Measurements from ENCODE around the gene ADAMTS6. TPM values are rescaled to one million over a fixed set of nuclear protein-coding genes. Genes with fewer than 3 reads are reported as not detected.
"Not testable (repeated sequence)": the region's sequence is repeated elsewhere in the genome, so short reads cannot be mapped to it uniquely, and the experiment has no call there.

The ADAMTS6 gene
- total RNA-seq, 1 experiment from 2014 or later, result 13.5 TPM

- peaks cover 11% of the 10 kb centered on the region for H3K36me3 ChIP-seq
- peaks cover 27% of the 10 kb centered on the region for H3K9me3 ChIP-seq
These were observed 58.1 kb downstream of the ADAMTS6 start for GRCh38 chr5:65423623-65424022.

DNA sequence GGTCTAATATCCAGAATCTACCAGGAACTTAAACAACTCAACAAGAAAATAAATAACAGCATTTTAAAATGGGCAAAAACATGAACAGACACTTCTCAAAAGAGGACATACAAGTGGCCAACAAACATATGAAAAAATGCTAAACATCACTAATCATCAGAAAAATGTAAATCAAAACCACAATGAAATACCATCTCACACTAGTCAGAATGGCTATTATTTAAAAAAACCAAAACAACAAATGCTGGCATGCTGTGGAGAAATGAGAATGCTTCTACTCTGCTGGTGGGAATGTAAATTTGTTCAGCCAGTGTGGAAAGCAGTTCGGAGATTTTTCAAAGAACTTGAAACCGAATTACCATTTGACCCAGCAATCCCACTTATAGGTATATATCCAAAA is 63.1 kb downstream of the ADAMTS6 start:
- Histone ChIP-seq H3K36me3 (peaks cover 11% of the 10 kb centered on the region), H3K4me3 (no peak overlapping the region), H3K9me3 (peaks cover 41% of the 10 kb centered on the region), H3K27me3 (no peaks in the 10 kb centered on the region)
- DNase-seq, result no peak

More at GRCh38 chr5:65423623-65424022, 58.1 kb downstream of the ADAMTS6 start:
- Histone ChIP-seq H3K4me3 (no peak overlapping the region), H3K27me3 (no peaks in the 10 kb centered on the region)
- DNase-seq, result no peak

- Histone ChIP-seq H3K9me3 (peaks cover 20% of the 10 kb centered on the region), H3K27me3 (no peaks in the 10 kb centered on the region), H3K36me3 (peaks cover 2% of the 10 kb centered on the region), H3K4me3 (no peak overlapping the region)
- DNase-seq, result no peak
These were observed 67.9 kb downstream of the ADAMTS6 start for GRCh38 chr5:65413822-65414221.

GRCh38 chr5:65412842-65413241 is 68.9 kb downstream of the ADAMTS6 start:
- Histone ChIP-seq H3K4me3 (no peak overlapping the region), H3K27me3 (no peaks in the 10 kb centered on the region), H3K9me3 (peaks cover 11% of the 10 kb centered on the region), H3K36me3 (no peaks in the 10 kb centered on the region; the same call in none of the 2 replicates)
- no peak for DNase-seq

DNA sequence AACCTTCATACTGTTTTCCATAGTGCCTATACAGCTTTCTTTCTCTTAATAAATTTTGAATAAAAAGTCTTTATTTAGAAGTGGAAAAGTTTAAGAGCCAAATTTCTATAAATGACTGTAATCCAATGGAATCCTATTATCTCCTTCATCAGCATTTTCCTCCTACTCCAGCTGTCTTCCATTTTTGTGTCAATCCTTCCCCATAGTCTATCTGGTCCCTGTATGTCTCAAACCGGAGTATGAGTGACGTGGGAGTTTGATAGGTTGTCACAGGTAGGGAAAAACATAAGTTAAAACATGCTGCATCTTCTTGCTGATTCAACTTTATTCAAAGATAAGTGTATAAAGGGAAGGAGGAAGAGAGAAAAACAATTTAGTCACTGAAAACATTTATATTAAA is 70.4 kb downstream of the ADAMTS6 start:
- Histone ChIP-seq H3K36me3 (peaks cover 4% of the 10 kb centered on the region; the same call in 1 of the 2 replicates), H3K27me3 (no peaks in the 10 kb centered on the region)

DNA sequence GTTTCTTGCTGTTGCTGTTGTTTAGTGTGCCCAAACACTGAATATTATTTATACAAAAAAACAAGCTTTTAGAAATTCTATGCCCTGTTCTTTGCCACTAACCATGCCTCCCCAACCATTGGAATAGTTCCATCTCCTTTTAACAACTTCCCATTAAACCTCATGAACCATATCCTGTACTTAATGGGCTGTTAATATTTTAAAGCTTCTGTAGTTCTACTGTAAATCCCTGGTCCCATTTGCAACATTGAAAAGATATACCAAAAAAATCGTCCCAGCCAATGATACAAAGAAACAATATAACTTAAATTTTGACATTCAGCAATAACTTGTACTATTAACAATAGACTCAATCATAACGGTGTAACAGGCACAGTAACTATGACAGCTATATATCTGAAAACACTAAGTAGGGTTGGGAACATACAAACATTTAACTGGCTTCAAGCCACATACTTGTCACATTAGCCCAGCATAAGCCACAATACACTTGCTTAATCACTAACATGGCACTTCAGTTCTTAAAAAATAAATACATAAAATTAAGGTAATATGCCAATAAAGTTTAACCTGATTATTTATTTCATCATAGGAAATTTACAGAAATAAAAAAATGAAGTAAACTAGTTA is 86.1 kb downstream of the ADAMTS6 start:
- no peak for DNase-seq
- Histone ChIP-seq H3K36me3 (no peaks in the 10 kb centered on the region), H3K4me3 (no peak overlapping the region), H3K27me3 (no peaks in the 10 kb centered on the region), H3K9me3 (no peaks in the 10 kb centered on the region)

More for the DNA sequence above, 70.4 kb downstream of the ADAMTS6 start:
- peaks cover 3% of the 10 kb centered on the region for H3K9me3 ChIP-seq
- DNase-seq, result no peak
- no peak overlapping the region for H3K4me3 ChIP-seq

DNA sequence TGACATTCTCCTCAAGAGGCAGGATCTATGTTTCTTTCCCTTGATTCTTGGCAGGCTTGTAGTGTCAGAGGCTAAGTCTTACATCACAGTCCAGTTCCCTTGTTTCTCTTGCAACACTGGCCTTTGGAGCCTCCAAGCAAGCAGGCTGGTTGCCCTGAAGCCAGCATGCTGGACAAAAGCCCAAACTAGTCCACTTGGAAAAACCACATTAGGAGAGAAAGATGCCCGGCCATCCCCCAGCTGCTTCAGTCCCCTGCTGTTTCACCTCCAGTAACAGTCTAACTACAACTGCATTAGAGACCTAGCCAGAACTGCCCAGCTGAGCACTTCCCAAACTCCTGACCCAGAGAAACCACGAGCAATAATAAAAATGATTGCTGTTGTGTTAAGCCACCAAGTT is 87.6 kb downstream of the ADAMTS6 start:
- H3K9me3 ChIP-seq, result no peaks in the 10 kb centered on the region
- no peaks in the 10 kb centered on the region for H3K36me3 ChIP-seq
- H3K27me3 ChIP-seq, result no peaks in the 10 kb centered on the region
- H3K4me3 ChIP-seq, result no peak overlapping the region
- DNase-seq, result peak; percentile 78

GRCh38 chr5:65391591-65391990 is 90.1 kb downstream of the ADAMTS6 start:
- H3K27me3 ChIP-seq, result no peaks in the 10 kb centered on the region
- DNase-seq, result peak; percentile 9
- H3K9me3 ChIP-seq, result no peaks in the 10 kb centered on the region
- H3K4me3 ChIP-seq, result no peak overlapping the region
- H3K36me3 ChIP-seq, result no peaks in the 10 kb centered on the region

DNA sequence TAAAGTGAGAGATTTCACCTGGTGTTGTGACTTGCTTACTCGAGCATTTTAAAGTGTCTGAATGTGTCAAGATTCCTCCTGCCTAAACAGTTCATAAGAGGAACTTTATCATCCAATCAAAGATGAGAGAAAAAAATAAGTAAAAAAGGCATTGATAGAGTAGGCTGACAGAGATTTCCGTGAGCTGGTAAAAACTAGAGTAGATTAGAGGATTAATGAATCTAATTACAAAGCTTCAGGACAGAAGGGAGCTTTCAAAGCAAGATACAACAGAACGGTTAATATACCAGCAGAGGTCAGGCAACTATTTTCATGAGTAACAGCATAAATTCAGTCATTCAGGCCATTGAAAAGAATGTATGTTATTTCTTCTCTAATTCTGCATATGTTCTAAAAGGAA is 91.5 kb downstream of the ADAMTS6 start:
- DNase-seq, result no peak
- no peaks in the 10 kb centered on the region for H3K9me3 ChIP-seq
- no peak overlapping the region for H3K4me3 ChIP-seq
- no peaks in the 10 kb centered on the region for H3K36me3 ChIP-seq
- H3K27me3 ChIP-seq, result no peaks in the 10 kb centered on the region

DNA sequence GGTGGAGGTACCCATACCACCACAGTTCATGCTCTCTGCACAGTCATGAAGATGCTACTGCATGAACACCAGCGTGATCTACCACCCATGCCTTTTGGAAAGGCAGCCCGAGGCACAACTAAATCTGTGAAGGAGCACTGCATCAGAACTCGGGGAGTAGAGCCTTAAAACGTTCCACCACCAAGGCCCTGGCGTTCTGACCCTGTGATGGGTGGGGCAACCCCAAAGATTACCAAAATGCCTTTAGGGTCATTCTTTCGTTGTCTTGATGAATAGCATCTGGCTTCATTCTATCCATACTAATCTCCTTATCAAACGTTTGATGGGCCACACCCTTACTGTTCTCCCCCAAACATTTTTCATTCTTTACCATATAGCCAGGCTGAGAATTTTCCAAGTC is 97.9 kb downstream of the ADAMTS6 start:
- H3K4me3 ChIP-seq, result no peak overlapping the region
- H3K9me3 ChIP-seq, result no peaks in the 10 kb centered on the region
- H3K27me3 ChIP-seq, result no peaks in the 10 kb centered on the region
- no peak for DNase-seq
- H3K36me3 ChIP-seq, result no peaks in the 10 kb centered on the region

- Histone ChIP-seq H3K27me3 (no peaks in the 10 kb centered on the region), H3K9me3 (no peaks in the 10 kb centered on the region), H3K4me3 (no peak overlapping the region), H3K36me3 (no peaks in the 10 kb centered on the region)
- DNase-seq, result no peak
These were observed 99.1 kb downstream of the ADAMTS6 start for GRCh38 chr5:65382582-65382981.

- not testable (repeated sequence) for H3K9me3 ChIP-seq, H3K36me3 ChIP-seq, H3K4me3 ChIP-seq, H3K27me3 ChIP-seq, DNase-seq
These were observed 111.2 kb downstream of the ADAMTS6 start for GRCh38 chr5:65370505-65370904.

DNA sequence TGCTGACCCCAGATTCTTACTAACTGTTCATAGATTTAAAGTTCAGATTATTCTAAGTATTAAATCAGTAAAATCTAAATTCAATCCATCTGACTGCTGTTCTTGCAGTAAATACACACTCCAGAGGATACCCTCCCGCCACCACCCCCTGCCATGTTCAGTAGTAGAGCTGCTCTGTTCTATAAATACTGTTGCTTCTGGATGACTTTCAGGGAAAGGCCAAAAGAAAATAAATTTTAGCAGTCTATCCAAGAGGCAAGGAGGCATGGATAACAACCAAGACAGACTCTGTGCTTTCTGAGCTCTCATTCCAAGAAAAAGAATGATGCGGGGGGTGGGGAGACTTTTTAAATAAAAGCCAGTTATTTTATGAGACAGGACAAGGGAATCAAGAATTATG is 115.1 kb downstream of the ADAMTS6 start:
- Histone ChIP-seq H3K27me3 (no peaks in the 10 kb centered on the region), H3K4me3 (no peak overlapping the region), H3K36me3 (no peaks in the 10 kb centered on the region), H3K9me3 (no peaks in the 10 kb centered on the region)
- no peak for DNase-seq

DNA sequence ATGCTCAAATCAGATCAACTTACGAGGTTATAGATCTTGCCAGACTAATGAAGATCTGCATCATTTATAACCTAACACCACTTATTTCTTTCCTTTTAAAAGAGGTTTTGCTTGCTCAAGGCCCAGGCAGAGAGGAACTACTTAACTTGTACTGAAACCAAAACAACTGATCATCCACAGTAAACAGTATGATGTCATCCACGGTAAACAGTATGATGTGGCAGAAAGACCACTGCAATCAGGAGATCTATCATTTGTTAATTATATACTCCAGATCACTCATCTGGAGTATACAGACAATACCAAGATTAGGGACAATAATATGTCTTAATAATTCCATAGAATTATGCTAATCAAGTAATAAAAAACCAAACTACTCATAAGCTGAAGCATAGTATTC is 116.8 kb downstream of the ADAMTS6 start:
- no peaks in the 10 kb centered on the region for H3K36me3 ChIP-seq
- no peaks in the 10 kb centered on the region for H3K9me3 ChIP-seq
- no peak overlapping the region for H3K4me3 ChIP-seq
- no peak for DNase-seq
- no peaks in the 10 kb centered on the region for H3K27me3 ChIP-seq

DNA sequence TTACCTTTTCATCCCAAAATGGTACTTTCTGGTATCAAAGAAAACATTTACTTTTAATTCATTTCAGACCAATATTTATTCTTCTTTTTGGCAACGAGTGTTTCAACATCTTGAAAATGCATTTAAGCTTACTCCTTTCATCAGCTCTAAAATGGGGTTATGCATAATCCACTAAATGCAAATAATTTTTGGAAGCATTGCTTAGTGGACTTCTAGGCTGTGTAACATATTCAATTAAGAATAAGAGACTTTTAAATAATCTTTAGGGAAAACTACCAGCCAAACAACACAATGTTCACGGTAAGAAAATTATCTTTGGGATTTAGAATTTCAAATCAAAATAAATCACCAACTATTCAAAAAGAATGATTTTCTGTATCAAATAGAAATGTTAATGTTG is 118.2 kb downstream of the ADAMTS6 start:
- Histone ChIP-seq H3K4me3 (no peak overlapping the region), H3K36me3 (no peaks in the 10 kb centered on the region), H3K27me3 (no peaks in the 10 kb centered on the region), H3K9me3 (no peaks in the 10 kb centered on the region)
- no peak for DNase-seq

DNA sequence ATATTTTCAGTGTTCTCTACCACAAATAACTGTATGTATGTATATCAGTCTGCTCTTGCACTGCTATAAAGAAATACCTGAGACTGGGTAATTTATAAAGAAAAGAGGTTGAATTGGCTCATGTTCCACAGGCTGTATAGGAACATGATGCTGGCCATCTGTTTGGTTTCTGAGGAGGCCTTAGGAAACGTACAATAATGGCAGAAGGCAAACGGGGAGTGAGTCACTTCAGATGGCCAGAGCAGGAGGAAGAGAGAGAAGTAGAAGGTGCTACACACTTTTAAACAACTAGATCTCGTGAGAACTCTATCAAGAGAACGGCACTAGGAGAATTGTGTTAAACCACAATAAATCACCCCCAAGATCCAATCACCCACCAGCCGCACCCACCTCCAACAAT is 121.7 kb downstream of the ADAMTS6 start:
- no peak for DNase-seq
- H3K9me3 ChIP-seq, result no peaks in the 10 kb centered on the region

DNA sequence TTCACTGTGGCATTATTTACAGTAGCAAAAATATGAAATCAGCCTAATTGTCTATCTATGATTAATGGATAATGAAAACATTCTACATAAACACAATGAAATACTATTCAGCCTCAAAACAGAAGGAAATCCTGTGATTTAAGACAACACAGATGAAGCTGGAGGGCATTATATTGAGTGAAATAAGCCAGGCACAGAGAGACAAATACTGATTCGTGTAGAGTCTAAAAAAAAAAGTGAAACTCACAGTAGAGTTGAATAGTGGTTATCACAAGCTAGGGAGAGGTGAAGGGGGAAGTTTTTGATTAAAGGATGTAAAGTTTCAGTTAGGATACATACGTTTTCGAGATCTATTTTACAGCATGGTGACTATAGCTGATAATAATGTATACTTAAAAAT is 122.2 kb downstream of the ADAMTS6 start:
- no peaks in the 10 kb centered on the region for H3K9me3 ChIP-seq
- no peaks in the 10 kb centered on the region for H3K36me3 ChIP-seq
- no peaks in the 10 kb centered on the region for H3K27me3 ChIP-seq
- DNase-seq, result no peak
- H3K4me3 ChIP-seq, result no peak overlapping the region

More for the DNA sequence above, 121.7 kb downstream of the ADAMTS6 start:
- Histone ChIP-seq H3K36me3 (no peaks in the 10 kb centered on the region), H3K4me3 (no peak overlapping the region), H3K27me3 (no peaks in the 10 kb centered on the region)

GRCh38 chr5:65356274-65356673 is 125.4 kb downstream of the ADAMTS6 start:
- DNase-seq, result no peak
- H3K4me3 ChIP-seq, result no peak overlapping the region
- H3K36me3 ChIP-seq, result no peaks in the 10 kb centered on the region
- H3K27me3 ChIP-seq, result no peaks in the 10 kb centered on the region
- H3K9me3 ChIP-seq, result no peaks in the 10 kb centered on the region

- DNase-seq, result no peak
- Histone ChIP-seq H3K27me3 (no peaks in the 10 kb centered on the region), H3K9me3 (no peaks in the 10 kb centered on the region), H3K4me3 (no peak overlapping the region), H3K36me3 (no peaks in the 10 kb centered on the region)
These were observed 126.4 kb downstream of the ADAMTS6 start for GRCh38 chr5:65355301-65355700.

Measured in MG63 (cell line).